HG03066 (cell line): ENCODE data around the gene OR2W1.

Experiments
- ATAC-seq: cut with Tn5 transposase; IDR thresholded peaks from one replicate; pipeline ENCODE4 v1.9.1; 2021; ENCODE audit warnings: low read depth; ENCODE audit not compliant: unreplicated experiment

Gene OR2W1, protein sequence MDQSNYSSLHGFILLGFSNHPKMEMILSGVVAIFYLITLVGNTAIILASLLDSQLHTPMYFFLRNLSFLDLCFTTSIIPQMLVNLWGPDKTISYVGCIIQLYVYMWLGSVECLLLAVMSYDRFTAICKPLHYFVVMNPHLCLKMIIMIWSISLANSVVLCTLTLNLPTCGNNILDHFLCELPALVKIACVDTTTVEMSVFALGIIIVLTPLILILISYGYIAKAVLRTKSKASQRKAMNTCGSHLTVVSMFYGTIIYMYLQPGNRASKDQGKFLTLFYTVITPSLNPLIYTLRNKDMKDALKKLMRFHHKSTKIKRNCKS

DNA sequence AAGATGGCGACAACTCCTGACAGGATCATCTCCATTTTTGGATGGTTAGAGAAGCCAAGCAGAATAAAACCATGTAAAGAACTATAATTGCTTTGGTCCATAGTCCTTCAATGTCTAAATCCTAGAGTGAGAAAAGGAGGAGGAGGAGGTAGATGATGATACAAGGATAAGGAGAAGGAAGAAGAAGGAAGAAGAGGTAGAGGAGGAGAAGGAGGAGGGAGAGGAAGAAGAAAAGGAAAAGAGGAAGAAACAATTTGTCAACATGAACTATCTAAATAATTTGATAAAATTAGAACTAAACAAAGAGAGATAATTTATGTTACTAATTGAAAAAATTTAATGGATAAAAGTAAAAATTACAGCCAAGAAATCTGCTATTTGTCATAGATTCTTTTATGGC, at the start of gene OR2W1:
OR2W1 (minus strand) TSS at position 101 of the 400 bp plus-strand sequence; CDS start at position 101, 0 bp downstream.
- no peak for ATAC-seq

- ATAC-seq = no peak
Observed at GRCh38 chr6:29092957-29093356, 48.0 kb upstream of the OR2W1 start.

GRCh38 chr6:29087213-29087612, 42.2 kb upstream of the OR2W1 start, which contains the start of gene OR2B3:
Gene OR2B3, minus strand, starts transcription at chr6:29087313. Its CDS starts 65 bp downstream, at chr6:29087248.
- ATAC-seq = no peak

DNA sequence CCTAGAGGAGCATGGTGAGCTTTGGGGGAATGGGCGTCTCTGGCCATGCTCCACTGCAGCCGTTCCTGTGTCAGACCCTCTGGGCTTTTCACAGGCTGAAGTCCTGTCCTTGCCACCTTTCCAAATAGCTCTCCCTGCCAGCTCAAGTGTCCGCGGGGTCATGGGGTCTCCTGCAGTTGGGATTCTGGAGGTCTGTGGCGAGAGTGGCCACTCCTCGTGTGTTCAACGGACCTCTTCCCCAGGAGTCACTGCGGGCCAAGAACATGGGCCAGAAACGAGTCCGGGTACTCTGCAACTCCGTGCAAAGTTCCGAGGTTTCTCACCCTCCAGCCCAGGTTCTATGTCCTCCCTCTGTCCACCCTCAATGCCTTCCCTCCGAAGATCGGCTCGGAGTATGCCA, 37.5 kb upstream of the OR2W1 start:
- no peak for ATAC-seq

GRCh38 chr6:29081312-29081711, 36.3 kb upstream of the OR2W1 start:
- ATAC-seq = no peak

DNA sequence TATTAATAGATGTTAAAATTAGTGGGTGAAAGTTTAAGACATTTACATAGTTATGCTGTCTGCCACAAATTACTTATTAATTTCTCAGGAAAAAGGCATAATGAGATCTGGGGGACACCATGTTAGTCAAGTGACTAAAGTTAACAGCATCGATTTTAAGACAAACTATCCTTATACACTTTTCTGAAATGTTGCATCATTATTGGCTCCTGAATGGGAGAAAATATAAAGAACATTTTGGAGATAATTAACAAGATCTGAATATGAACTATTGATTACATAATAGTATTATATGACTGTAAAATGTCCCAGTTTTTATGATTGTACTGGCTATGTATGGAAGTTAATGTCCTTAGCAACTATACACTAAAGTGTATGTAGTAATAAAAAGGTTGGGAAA, 34.2 kb upstream of the OR2W1 start:
- ATAC-seq = no peak

DNA sequence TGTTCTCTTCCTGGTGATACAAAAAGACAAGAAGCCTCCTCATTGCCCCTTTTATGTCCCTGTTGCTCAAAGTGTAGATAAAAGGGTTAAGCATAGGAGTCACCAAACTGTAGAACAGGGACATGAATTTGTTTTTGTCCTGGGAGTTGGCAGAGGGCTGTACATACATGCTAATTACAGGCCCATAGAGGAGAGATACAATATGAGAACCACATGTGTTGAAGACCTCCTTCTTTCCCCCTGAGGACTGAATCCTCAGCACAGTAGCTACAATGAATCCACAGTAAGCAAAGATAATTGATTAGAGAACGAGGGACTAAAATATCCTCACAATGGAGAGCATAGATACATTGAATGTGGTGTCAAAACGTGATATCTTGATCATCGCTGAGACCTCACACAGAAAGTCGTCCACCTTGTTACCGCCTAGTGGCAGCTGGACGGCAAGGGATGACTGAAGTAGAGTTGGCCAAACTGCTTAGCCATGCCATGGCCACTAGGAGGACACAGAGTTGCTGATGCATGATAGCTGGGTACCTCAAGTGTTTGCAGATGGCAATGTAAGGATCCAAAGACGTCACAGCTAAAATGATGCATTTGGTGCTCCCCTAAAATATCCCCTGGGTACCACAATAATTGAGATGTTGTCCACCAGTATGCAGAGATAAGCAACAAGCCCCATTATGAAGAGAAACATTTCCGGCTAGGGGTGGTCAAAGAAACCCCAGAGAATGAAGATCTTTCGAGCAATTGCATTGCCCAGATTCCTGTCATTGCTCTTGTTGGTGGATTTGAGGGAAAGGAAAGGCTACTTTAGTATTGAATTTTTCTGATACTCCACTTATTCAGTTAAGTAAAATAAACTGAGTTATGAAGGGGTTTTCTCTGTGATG, 27.1 kb upstream of the OR2W1 start:
- no peak for ATAC-seq

- ATAC-seq = no peak
Observed at GRCh38 chr6:29051680-29052079, 6.7 kb upstream of the OR2W1 start.

DNA sequence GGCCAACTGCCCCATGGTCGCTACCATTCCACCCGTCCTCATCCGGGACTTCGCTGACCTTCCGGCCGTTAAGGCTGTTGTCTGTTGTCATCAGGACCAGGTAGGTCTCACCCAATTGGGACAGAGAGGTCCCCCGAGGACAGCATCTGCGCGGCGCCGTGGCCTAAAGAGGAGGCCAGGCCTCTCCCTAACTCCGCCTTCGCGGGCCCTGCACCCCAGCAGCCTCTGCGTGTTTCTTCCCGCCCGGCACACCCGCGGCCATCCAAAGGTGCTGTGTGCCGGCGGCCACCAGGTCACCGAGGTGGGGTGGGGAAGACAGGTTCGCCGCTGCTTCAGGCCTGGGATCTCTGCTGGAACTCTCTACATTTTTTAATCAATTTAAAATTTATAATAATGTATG, 9.0 kb downstream of the OR2W1 start:
- ATAC-seq = no peak

DNA sequence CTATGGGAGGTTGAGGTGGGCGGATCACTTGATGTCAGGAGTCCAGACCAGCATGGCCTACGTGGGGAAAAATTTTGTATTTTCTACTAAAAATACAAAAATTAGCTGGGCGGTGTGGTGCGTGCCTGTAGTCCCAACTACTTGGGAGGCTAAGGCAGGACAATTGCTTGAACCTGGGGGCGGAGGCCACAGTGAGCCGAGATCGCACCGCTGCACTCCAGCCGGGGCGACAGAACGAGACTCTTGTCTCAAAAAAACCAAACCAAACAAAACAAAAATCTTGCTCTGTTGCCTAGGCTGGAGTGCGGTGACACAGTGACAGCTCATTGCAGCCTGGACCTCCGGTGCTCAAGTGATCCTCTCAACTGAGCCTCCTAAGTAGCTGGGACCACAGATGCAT, 16.2 kb downstream of the OR2W1 start:
- no peak for ATAC-seq

GRCh38 chr6:29025927-29026585, 18.9 kb downstream of the OR2W1 start:
- ATAC-seq = no peak

DNA sequence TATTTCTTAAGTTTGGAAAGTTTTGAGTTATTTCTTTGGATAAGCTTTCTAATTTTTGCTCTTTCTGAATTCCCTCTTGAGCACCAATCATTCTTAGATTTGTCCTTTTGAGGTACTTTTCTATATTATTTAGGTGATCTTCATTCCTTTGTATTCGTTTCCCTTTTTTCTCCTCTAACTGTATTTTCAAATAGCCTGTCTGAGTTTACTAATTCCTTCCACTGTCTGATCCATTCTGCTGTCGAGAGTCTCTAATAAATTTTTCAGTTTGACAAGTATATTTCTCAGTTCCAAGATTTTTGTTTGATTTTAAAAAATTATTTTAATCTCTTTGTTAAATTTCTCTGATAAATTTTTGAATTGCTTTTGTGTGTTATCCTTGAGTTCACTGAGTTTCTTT, 23.5 kb downstream of the OR2W1 start:
- no peak for ATAC-seq

DNA sequence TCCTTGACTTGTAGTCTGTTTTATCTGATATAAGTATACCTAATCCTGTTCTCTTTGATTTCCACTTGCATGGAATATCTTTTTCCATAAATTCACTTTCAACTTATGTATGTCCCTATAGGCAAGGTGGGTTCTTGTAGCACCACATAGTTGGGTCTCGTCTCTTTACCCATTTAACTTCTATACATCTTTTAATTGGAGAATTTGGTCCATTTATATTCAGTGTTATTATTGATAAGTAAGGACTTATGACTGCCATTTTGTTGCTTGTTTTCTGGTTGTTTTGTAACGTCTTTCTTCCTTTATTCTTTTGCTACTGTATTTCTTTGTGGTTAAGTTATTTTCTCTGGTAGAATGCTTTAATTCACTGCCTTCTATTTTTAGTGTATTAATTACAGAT, 25.3 kb downstream of the OR2W1 start:
- no peak for ATAC-seq

DNA sequence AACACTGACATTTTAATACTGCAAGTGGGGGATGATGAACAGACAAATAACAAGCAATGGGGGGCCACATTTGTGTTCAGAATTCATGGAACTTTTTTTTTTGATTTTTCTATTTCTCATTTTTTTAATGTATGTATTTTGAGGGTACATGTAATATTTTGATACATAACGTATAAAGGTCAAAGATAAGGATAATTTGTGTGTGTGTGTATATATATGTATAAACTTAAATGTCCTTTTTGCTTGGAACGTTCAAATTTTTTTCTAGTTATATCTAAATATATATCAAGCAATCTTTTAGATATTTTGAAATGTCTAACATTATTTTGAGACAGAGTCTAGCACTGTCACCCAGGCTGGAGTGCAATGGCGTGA, 27.6 kb downstream of the OR2W1 start:
- no peak for ATAC-seq

DNA sequence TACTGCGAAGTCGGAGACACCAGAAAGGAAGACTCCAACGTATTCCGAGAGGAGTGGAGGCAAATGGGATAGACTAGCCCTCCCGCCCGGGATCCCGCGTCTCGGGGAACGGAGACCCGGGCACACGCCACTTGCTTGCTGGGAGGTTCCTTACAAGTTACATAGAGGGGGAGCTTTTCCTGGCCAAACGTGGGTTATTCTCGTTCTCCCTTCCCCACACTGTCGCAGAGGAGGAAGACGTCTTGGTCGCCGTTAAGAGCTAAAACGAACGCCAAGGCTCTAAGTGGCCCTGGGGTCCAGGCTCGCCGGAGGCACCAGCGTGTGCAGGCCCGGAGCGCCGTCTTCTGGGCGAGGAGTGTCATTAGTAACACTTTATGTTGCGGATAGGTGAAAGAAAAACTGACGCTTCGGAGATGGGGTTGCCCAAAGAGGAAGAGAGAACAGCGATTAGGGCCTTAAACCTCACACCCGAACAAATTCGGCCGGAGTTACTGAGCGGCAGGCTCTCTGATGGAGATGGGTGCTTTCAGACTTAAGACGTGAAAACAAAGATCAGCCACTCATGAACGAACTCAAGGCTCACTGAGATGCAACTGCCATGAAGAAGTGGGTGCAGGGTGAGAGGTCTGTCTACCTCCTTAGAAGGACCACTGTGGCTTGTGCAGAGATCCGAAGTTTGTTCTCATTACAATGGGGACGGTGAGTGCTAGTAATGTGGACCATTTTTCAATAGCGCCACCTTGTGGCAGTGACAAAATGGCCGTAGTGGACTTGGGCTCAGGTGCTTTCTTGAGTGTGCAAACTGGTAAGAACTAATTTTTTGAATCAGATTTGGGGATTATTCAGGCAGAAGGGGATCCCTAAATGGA, 28.2 kb downstream of the OR2W1 start:
- ATAC-seq = peak; percentile 86

DNA sequence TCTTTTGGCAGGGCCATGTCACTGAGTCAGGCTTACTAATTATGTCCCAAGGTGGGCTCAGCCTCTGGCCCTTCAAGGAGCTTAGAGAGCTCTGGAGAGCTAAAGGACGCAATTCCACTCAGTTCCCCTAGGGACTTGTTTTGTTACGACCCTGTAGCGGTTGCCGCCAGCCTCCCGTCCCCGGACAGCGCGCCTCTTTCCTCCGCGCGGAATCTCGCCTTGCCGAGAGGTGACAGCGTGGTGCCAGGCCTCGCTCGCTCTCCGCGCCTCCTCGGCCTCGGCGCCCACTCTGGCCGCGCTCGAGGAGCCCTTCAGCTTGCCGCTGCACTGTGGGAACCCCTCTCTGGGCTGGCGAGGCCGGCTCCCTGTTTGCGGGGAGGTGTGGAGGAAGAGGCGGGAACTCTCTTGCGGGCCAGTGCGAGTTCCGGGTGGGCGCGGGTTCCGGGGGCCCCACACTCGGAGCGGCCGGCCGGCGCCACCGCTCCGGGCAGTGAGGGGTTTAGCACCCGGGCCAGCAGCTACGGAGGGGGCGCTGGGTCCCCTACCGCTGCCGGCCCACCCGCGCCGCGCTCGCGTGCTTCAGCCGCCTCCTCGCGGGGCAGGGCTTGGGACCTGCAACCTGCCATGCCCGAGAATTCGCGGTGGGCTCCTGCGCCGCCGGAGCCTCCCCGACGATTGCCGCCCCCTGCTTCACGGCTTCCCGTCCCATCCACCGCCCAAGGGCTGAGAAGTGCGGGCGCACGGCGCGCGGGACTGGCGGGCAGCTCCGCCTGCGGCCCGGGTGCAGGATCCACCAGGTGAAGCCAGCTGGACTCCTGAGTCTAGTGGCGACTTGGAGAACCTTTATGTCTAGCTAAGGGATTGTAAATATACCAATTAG, 30.0 kb downstream of the OR2W1 start:
- no peak for ATAC-seq

DNA sequence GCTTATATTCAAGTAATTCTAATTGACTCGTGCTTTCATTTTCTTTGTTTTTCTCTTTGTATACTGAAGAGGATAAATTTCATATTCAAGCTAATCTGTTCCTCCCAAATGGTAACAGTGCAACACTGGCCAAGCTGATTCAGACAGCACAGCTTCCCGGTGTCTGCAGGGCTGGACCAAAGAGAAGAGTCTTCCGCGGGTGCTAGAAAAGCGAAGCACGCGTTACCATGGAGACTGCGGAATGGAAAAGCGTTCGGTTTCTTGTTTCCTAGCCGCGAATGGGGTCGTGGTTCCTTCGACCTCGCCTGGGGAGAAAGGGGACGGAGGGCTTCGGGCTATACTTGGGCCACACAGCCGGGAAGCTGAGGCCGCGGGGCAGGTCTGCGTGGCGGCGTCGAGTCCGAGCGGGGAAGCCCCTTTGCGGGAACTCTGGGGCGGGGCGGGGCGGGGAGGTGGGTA, 33.7 kb downstream of the OR2W1 start:
- ATAC-seq = no peak

- ATAC-seq = no peak
Observed at GRCh38 chr6:29009358-29009757, 35.6 kb downstream of the OR2W1 start.

DNA sequence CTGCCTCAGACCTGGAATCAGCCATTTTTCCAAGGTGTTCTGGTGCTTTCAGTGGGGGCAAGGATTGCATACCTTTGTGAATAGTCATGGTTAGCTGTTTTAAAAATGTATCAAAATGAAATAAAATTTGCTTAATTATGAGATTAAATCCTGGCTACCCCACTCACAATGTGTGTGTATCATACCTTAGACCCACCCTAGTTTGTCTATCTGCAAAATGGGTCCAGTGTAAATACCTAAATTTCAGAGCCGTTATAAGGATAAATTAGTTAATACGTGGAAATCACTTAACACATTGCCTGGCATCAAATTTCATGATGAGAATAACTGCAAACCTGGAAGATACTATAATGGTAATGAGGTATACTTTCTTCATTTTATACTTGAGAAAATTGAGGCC, 36.9 kb downstream of the OR2W1 start:
- no peak for ATAC-seq
